CD4-positive, alpha-beta T cell (primary cell): ENCODE results near the gene CCDC121. TPM values are rescaled to one million over a fixed set of nuclear protein-coding genes. Genes with fewer than 3 reads are reported as not detected.

ENCODE experiments used
- ATAC-seq: fragments of 200-7000 bp; cut with Tn5 transposase; one replicate; pipeline ENCODE4 v1.10.0; 2022; ENCODE audit warnings: mild to moderate bottlenecking; ENCODE audit not compliant: poor library complexity
- CTCF ChIA-PET: fragments of 350-600 bp; sonication (Branson Sonifier 250); formaldehyde crosslinking; loops from one replicate; lab custom pipeline; 2021; ENCODE audit warnings: antibody characterized with exemption, inconsistent platforms; lab: Charles Lee
- POLR2A ChIA-PET: fragments of 350-600 bp; sonication (Branson Sonifier 250); formaldehyde crosslinking; loops from one replicate; lab custom pipeline; 2021; ENCODE audit warnings: antibody characterized with exemption, inconsistent platforms; lab: Charles Lee
- DNase-seq, 14 experiments: peaks; one replicate each; pipeline ENCODE4 v3.0.0-alpha.2; 2013 to 2020; ENCODE audit warnings: mixed read lengths in 2 of 14
- H3K27ac ChIP-seq, 2 donors: one replicate each; pipeline versions ENCODE4 v1.5.1 to v1.7.0; 2013; ENCODE audit warnings: low read length in 2 of 2, low read depth in 1 of 2, mild to moderate bottlenecking in 1 of 2
- H3K27me3 ChIP-seq, 2 experiments: 1 replicate in 1 of 2; 2 replicates in 1 of 2; pipeline versions ENCODE4 v1.6.1 to v1.7.0; 2013; ENCODE audit warnings: low read length in 2 of 2, control low read depth in 1 of 2, mild to moderate bottlenecking in 1 of 2, moderate library complexity in 1 of 2; ENCODE audit not compliant: insufficient read depth in 2 of 2, control insufficient read depth in 1 of 2
- H3K36me3 ChIP-seq: one replicate; pipeline ENCODE4 v1.6.1; 2013; ENCODE audit warnings: low read length, control low read depth; ENCODE audit not compliant: insufficient read depth
- H3K4me1 ChIP-seq: one replicate; pipeline ENCODE4 v1.6.1; 2013; ENCODE audit warnings: low read length, control low read depth; ENCODE audit not compliant: insufficient read depth
- H3K4me3 ChIP-seq: one replicate; pipeline ENCODE4 v1.5.1; 2013; ENCODE audit warnings: mild to moderate bottlenecking, low read length, moderate library complexity
- H3K9me3 ChIP-seq, 2 experiments: 1 replicate in 1 of 2; 2 replicates in 1 of 2; pipeline versions ENCODE4 v1.6.1 to v1.7.0; 2013; ENCODE audit warnings: low read length in 2 of 2, mild to moderate bottlenecking in 2 of 2, control low read depth in 1 of 2, moderate library complexity in 1 of 2; ENCODE audit not compliant: control insufficient read depth in 1 of 2, insufficient read depth in 1 of 2
- H3K27ac Mint-ChIP-seq: one replicate; pipeline ENCODE4 v1.8.0; 2020; ENCODE audit warnings: mixed read lengths
- H3K27me3 Mint-ChIP-seq: one replicate; pipeline ENCODE4 v1.8.0; 2021; ENCODE audit warnings: mixed read lengths
- H3K36me3 Mint-ChIP-seq: one replicate; pipeline ENCODE4 v1.8.0; 2021; ENCODE audit warnings: low read depth, mixed read lengths
- H3K4me1 Mint-ChIP-seq: one replicate; pipeline ENCODE4 v1.8.0; 2021; ENCODE audit warnings: low read depth, mixed read lengths
- H3K4me3 Mint-ChIP-seq: one replicate; pipeline ENCODE4 v1.8.0; 2020; ENCODE audit warnings: mild to moderate bottlenecking, mixed read lengths
- H3K9me3 Mint-ChIP-seq: one replicate; pipeline ENCODE4 v1.8.0; 2020; ENCODE audit warnings: mixed read lengths
- CTCF ChIP-seq: fragments of 200-600 bp; IDR thresholded peaks from one replicate; pipeline ENCODE4 v1.8.0; 2022; ENCODE audit warnings: antibody characterized with exemption, mild to moderate bottlenecking
- intact Hi-C, 2 experiments: fragments of 100-400 bp; cut with DNase I in 1 of 2; cut with micrococcal nuclease in 1 of 2; formaldehyde crosslinking; loops; one replicate each; pipeline versions ENCODE4 v1.15.1 to v1.9.0; 2023 to 2025; cut with DNase I, micrococcal nuclease
- total RNA-seq, 174 experiments: library from RNA in 2 of 174; stranded (reverse) in 2 of 174; gene quantifications; one replicate each; pipeline ENCODE4 v1.2.3 and lab custom pipeline; 2021 to 2026

Gene CCDC121
- total RNA-seq, 2 experiments from 2014 or later: 0.47 to 0.91 TPM

GRCh38 chr2:27667446-27667845, 38.6 kb upstream of the CCDC121 start:
- H3K4me1 Mint-ChIP-seq: peaks cover 38% of the 10 kb centered on the region
- H3K4me3 Mint-ChIP-seq: peak overlapping the region; percentile 25

GRCh38 chr2:27664622-27665363, 36.0 kb upstream of the CCDC121 start:
- Mint-ChIP-seq H3K27ac (peak overlapping the region; percentile 93), H3K4me3 (peak overlapping the region; percentile 99), H3K36me3 (peaks cover 75% of the 10 kb centered on the region), H3K4me1 (peaks cover 50% of the 10 kb centered on the region), H3K27me3 (no peaks in the 10 kb centered on the region), H3K9me3 (no peaks in the 10 kb centered on the region)
- intact Hi-C loops: loop anchor here in 1 of 2 experiments (5.0 to 10.0 kb wide), 5 partner anchors 82 to 1143 kb away; partner anchors contain the start of genes ATRAID, CAD, IFT172 and MRPL33
- Histone ChIP-seq H3K4me3 (peak overlapping the region; percentile 91), H3K27me3 (no peaks in the 10 kb centered on the region), H3K9me3 (no peaks in the 10 kb centered on the region), H3K27ac (peak overlapping the region in 1 of 2 donors; percentile 96), H3K4me1 (peaks cover 26% of the 10 kb centered on the region), H3K36me3 (peaks cover 50% of the 10 kb centered on the region)
- CTCF ChIA-PET: interaction anchor here (1.2 to 7.2 kb wide), 4 partner anchors 11 to 39 kb away, joined by 3 to 49 read pairs (median 6); partner anchors contain the start of genes CCDC121 and GPN1
- no peak for TF ChIP-seq CTCF
- no peak for ATAC-seq
- POLR2A ChIA-PET: interaction anchor here (1.7 kb wide), 1 partner anchor 237 kb away, joined by 10 read pairs; the partner anchor contains the start of gene NRBP1
- no peak for DNase-seq

More at GRCh38 chr2:27667446-27667845, 38.6 kb upstream of the CCDC121 start:
- no peak overlapping the region for H3K4me3 ChIP-seq
- CTCF ChIA-PET: interaction anchor here (7.2 kb wide), 1 partner anchor 15 kb away, joined by 49 read pairs; no protein-coding TSS in a partner anchor
- H3K4me1 ChIP-seq: peaks cover 23% of the 10 kb centered on the region
- no peaks in the 10 kb centered on the region for H3K27me3 ChIP-seq
- H3K9me3 Mint-ChIP-seq: no peaks in the 10 kb centered on the region
- POLR2A ChIA-PET: no interaction called here
- no peak for TF ChIP-seq CTCF
- no peak overlapping the region for H3K27ac ChIP-seq
- H3K36me3 Mint-ChIP-seq: peaks cover 75% of the 10 kb centered on the region
- no peak overlapping the region for H3K27ac Mint-ChIP-seq
- no peak for DNase-seq
- no peaks in the 10 kb centered on the region for H3K9me3 ChIP-seq
- intact Hi-C loops: loop anchor here in 1 of 2 experiments (10.0 kb wide), 2 partner anchors 183 to 453 kb away; partner anchors contain the start of genes ATRAID, CAD, IFT172 and SLC5A6
- no peak for ATAC-seq
- H3K36me3 ChIP-seq: peaks cover 45% of the 10 kb centered on the region
- H3K27me3 Mint-ChIP-seq: no peaks in the 10 kb centered on the region

- POLR2A ChIA-PET: interaction anchor here (0.9 to 1.7 kb wide), 10 partner anchors 9 to 1231 kb away, joined by 3 to 20 read pairs (median 4); partner anchors contain the start of genes CCDC121, GPN1, MRPL33 and NRBP1
- Histone ChIP-seq H3K36me3 (peaks cover 51% of the 10 kb centered on the region), H3K4me3 (peak overlapping the region; percentile 91), H3K27me3 (no peaks in the 10 kb centered on the region), H3K4me1 (peaks cover 26% of the 10 kb centered on the region), H3K9me3 (no peaks in the 10 kb centered on the region), H3K27ac (peak overlapping the region; percentile 90 to 96)
- intact Hi-C loops: loop anchor here in 1 of 2 experiments (5.0 to 10.0 kb wide), 5 partner anchors 82 to 1143 kb away; partner anchors contain the start of genes ATRAID, CAD, IFT172 and MRPL33
- no peak for TF ChIP-seq CTCF
- CTCF ChIA-PET: interaction anchor here (1.6 to 7.2 kb wide), 3 partner anchors 19 to 40 kb away, joined by 5 to 49 read pairs (median 6); partner anchors contain the start of genes CCDC121 and GPN1
- H3K27me3 Mint-ChIP-seq: no peaks in the 10 kb centered on the region
- H3K27ac Mint-ChIP-seq: peak overlapping the region; percentile 93
- ATAC-seq (peak; percentile 10), DNase-seq (peak in 1 of 14 experiments; percentile 5)
- H3K4me3 Mint-ChIP-seq: peak overlapping the region; percentile 99
- H3K36me3 Mint-ChIP-seq: peaks cover 75% of the 10 kb centered on the region
- H3K4me1 Mint-ChIP-seq: peaks cover 56% of the 10 kb centered on the region
- H3K9me3 Mint-ChIP-seq: no peaks in the 10 kb centered on the region
These were observed 35.4 kb upstream of the CCDC121 start for GRCh38 chr2:27664154-27664574.
